GM19467 (cell line): ENCODE data around the gene COL28A1.
"Not testable (repeated sequence)": the region's sequence is repeated elsewhere in the genome, so short reads cannot be mapped to it uniquely, and the experiment has no call there.

Experiments
- ATAC-seq: cut with Tn5 transposase; IDR thresholded peaks from one replicate; pipeline ENCODE4 v1.9.1; 2021; ENCODE audit warnings: mild to moderate bottlenecking, moderate library complexity; ENCODE audit not compliant: unreplicated experiment

The COL28A1 gene

GRCh38 chr7:7421826-7422225 is 113.8 kb downstream of the COL28A1 start:
- no peak for ATAC-seq

GRCh38 chr7:7418997-7419396 is 116.7 kb downstream of the COL28A1 start:
- ATAC-seq: no peak

- no peak for ATAC-seq
These were observed 117.8 kb downstream of the COL28A1 start for GRCh38 chr7:7417851-7418250.

- no peak for ATAC-seq
These were observed 118.3 kb downstream of the COL28A1 start for GRCh38 chr7:7417414-7417813.

- ATAC-seq: no peak
These were observed 119.4 kb downstream of the COL28A1 start for GRCh38 chr7:7416031-7416858.

GRCh38 chr7:7414791-7415603 is 120.7 kb downstream of the COL28A1 start:
- no peak for ATAC-seq

GRCh38 chr7:7408001-7408770 is 127.5 kb downstream of the COL28A1 start:
- ATAC-seq: no peak

- ATAC-seq: no peak
These were observed 130.2 kb downstream of the COL28A1 start for GRCh38 chr7:7405461-7405860.

- no peak for ATAC-seq
These were observed 136.0 kb downstream of the COL28A1 start for GRCh38 chr7:7399707-7400106.

- no peak for ATAC-seq
These were observed 139.9 kb downstream of the COL28A1 start for GRCh38 chr7:7395785-7396184.

GRCh38 chr7:7388164-7388563 is 147.5 kb downstream of the COL28A1 start:
- ATAC-seq: not testable (repeated sequence)

GRCh38 chr7:7385421-7385820 is 150.3 kb downstream of the COL28A1 start:
- ATAC-seq: no peak

GRCh38 chr7:7384228-7384627 is 151.4 kb downstream of the COL28A1 start:
- ATAC-seq: no peak

GRCh38 chr7:7375538-7375937 is 160.1 kb downstream of the COL28A1 start:
- ATAC-seq: no peak

- ATAC-seq: no peak
These were observed 165.6 kb downstream of the COL28A1 start for GRCh38 chr7:7370076-7370475.

- no peak for ATAC-seq
These were observed 166.5 kb downstream of the COL28A1 start for GRCh38 chr7:7369134-7369533.

GRCh38 chr7:7354674-7355073 is 181.0 kb downstream of the COL28A1 start:
- no peak for ATAC-seq

- no peak for ATAC-seq
These were observed 182.8 kb downstream of the COL28A1 start for GRCh38 chr7:7352845-7353244.

GRCh38 chr7:7351832-7352231 is 183.8 kb downstream of the COL28A1 start:
- no peak for ATAC-seq

GRCh38 chr7:7351156-7351555 is 184.5 kb downstream of the COL28A1 start:
- ATAC-seq: no peak

- ATAC-seq: no peak
These were observed 186.5 kb downstream of the COL28A1 start for GRCh38 chr7:7349156-7349555.
